K562 (cell line): ENCODE results near the gene LATS1. TPM values are rescaled to one million over a fixed set of nuclear protein-coding genes. Genes with fewer than 3 reads are reported as not detected.

Experiments used
- ETV5 ChIP-seq: sonication (generic); formaldehyde crosslinking; IDR thresholded peaks from 2 replicates; pipeline ENCODE4 v1.4.0; 2020; ENCODE audit warnings: low read depth, mild to moderate bottlenecking, missing genetic modification reagents
- KAT8 ChIP-seq: fragments of 450-650 bp; IDR thresholded peaks from 2 replicates; pipeline ENCODE4 v1.6.1; 2016; ENCODE audit warnings: low read depth, mild to moderate bottlenecking
- RBFOX2 ChIP-seq: fragments of 200-400 bp; formaldehyde crosslinking; IDR thresholded peaks from 2 replicates; pipeline ENCODE4 v1.6.1; 2017; ENCODE audit warnings: low read depth, mild to moderate bottlenecking, low read length, moderate library complexity
- ZNF780A ChIP-seq: fragments of 250-450 bp; sonication (Bioruptor Pico); IDR thresholded peaks from 2 replicates; pipeline ENCODE4 v1.5.0; 2021; ENCODE audit warnings: mild to moderate bottlenecking
- polyA plus RNA-seq, 8 experiments: library from polyadenylated mRNA; depleted of rRNA in 4 of 8; stranded (reverse) in 5 of 8; unstranded in 3 of 8; fragments of >200 nt; fragmentation: Nextera tagmentation in 2 of 8; fragmentation: Illumina TruSeq in 1 of 8; extraction: Ambion mirVana in 2 of 8; extraction: Trizol in 1 of 8; gene quantifications; 2 replicates each; pipeline versions ENCODE4 v1.2.1 to v1.2.3, GENCODE V29; 2011 to 2014; ENCODE audit warnings: inconsistent platforms in 1 of 8, missing spikeins in 1 of 8
- total RNA-seq, 7 experiments: library from RNA; depleted of rRNA in 6 of 7; stranded (reverse); fragments of >200 nt in 6 of 7; fragmentation: Illumina TruSeq in 2 of 7; extraction: Trizol in 2 of 7; gene quantifications; 2 replicates each; pipeline versions ENCODE4 v1.2.1 to v1.2.3, GENCODE V29; 2011 to 2021; ENCODE audit warnings: low replicate concordance in 1 of 7
- TF ChIP-seq, protein P1 (sequence below): fragments of 450-650 bp; IDR thresholded peaks from 2 replicates; pipeline ENCODE4 v1.6.1; 2016; ENCODE audit warnings: mild to moderate bottlenecking, moderate library complexity
- TF ChIP-seq, protein P2 (sequence below): fragments of 250-450 bp; sonication (Bioruptor Pico); IDR thresholded peaks from 2 replicates; pipeline ENCODE4 v1.5.0; 2021; ENCODE audit warnings: mild to moderate bottlenecking, moderate library complexity
- TF ChIP-seq, protein P3 (sequence below): fragments of 450-650 bp; IDR thresholded peaks from 2 replicates; pipeline ENCODE4 v1.6.1; 2017; ENCODE audit warnings: antibody characterized with exemption, mild to moderate bottlenecking

The LATS1 gene
- total and polyA plus RNA-seq, 9 of the 15 experiments (the other 6 are each of a cell fraction or from before 2014, with no cell fraction given), result 5.0 to 36.3 (median 18.4) TPM

DNA sequence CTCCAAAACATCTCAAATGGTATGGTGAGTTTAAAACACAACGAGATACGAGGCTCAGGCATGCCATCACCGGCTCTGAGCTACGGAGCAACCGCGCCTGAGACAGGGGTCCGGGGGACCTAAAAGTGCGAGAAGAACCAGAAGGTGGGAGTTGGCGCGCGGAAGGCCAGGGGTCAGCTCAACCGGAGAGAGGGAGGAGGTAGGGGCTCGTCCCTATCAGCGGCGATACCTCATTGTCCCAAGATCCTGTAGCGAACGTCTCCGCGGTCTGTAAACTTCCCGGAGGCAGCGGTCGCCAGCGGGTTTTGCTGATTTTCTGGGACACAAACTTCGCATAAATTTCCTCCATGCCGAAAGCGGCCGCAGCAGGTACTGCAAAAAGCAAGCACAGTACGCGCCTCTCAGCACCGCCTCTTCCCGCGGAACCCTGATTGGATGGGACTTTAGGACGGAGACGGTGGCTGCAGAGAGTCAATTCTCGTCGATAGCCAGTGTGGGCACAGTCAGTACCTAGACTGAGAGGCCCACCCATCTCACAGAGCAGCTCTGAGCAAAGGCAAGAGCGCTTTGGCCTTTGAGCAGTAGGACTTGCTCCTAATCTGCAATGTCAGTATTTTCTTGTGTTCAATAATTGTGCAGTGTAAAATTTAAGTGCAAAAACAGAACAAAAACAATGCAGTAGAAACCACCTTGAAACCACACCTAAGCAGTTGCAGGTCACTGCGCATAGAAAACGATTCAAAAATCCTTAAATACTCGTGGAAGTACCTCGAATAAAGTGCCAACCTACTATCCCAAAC lies 28.4 kb upstream of the LATS1 start, which contains the start of gene NUP43 (continued):
- TF ChIP-seq, protein P1, sequence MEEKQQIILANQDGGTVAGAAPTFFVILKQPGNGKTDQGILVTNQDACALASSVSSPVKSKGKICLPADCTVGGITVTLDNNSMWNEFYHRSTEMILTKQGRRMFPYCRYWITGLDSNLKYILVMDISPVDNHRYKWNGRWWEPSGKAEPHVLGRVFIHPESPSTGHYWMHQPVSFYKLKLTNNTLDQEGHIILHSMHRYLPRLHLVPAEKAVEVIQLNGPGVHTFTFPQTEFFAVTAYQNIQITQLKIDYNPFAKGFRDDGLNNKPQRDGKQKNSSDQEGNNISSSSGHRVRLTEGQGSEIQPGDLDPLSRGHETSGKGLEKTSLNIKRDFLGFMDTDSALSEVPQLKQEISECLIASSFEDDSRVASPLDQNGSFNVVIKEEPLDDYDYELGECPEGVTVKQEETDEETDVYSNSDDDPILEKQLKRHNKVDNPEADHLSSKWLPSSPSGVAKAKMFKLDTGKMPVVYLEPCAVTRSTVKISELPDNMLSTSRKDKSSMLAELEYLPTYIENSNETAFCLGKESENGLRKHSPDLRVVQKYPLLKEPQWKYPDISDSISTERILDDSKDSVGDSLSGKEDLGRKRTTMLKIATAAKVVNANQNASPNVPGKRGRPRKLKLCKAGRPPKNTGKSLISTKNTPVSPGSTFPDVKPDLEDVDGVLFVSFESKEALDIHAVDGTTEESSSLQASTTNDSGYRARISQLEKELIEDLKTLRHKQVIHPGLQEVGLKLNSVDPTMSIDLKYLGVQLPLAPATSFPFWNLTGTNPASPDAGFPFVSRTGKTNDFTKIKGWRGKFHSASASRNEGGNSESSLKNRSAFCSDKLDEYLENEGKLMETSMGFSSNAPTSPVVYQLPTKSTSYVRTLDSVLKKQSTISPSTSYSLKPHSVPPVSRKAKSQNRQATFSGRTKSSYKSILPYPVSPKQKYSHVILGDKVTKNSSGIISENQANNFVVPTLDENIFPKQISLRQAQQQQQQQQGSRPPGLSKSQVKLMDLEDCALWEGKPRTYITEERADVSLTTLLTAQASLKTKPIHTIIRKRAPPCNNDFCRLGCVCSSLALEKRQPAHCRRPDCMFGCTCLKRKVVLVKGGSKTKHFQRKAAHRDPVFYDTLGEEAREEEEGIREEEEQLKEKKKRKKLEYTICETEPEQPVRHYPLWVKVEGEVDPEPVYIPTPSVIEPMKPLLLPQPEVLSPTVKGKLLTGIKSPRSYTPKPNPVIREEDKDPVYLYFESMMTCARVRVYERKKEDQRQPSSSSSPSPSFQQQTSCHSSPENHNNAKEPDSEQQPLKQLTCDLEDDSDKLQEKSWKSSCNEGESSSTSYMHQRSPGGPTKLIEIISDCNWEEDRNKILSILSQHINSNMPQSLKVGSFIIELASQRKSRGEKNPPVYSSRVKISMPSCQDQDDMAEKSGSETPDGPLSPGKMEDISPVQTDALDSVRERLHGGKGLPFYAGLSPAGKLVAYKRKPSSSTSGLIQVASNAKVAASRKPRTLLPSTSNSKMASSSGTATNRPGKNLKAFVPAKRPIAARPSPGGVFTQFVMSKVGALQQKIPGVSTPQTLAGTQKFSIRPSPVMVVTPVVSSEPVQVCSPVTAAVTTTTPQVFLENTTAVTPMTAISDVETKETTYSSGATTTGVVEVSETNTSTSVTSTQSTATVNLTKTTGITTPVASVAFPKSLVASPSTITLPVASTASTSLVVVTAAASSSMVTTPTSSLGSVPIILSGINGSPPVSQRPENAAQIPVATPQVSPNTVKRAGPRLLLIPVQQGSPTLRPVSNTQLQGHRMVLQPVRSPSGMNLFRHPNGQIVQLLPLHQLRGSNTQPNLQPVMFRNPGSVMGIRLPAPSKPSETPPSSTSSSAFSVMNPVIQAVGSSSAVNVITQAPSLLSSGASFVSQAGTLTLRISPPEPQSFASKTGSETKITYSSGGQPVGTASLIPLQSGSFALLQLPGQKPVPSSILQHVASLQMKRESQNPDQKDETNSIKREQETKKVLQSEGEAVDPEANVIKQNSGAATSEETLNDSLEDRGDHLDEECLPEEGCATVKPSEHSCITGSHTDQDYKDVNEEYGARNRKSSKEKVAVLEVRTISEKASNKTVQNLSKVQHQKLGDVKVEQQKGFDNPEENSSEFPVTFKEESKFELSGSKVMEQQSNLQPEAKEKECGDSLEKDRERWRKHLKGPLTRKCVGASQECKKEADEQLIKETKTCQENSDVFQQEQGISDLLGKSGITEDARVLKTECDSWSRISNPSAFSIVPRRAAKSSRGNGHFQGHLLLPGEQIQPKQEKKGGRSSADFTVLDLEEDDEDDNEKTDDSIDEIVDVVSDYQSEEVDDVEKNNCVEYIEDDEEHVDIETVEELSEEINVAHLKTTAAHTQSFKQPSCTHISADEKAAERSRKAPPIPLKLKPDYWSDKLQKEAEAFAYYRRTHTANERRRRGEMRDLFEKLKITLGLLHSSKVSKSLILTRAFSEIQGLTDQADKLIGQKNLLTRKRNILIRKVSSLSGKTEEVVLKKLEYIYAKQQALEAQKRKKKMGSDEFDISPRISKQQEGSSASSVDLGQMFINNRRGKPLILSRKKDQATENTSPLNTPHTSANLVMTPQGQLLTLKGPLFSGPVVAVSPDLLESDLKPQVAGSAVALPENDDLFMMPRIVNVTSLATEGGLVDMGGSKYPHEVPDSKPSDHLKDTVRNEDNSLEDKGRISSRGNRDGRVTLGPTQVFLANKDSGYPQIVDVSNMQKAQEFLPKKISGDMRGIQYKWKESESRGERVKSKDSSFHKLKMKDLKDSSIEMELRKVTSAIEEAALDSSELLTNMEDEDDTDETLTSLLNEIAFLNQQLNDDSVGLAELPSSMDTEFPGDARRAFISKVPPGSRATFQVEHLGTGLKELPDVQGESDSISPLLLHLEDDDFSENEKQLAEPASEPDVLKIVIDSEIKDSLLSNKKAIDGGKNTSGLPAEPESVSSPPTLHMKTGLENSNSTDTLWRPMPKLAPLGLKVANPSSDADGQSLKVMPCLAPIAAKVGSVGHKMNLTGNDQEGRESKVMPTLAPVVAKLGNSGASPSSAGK, result peak; percentile 64
- TF ChIP-seq, protein P2, sequence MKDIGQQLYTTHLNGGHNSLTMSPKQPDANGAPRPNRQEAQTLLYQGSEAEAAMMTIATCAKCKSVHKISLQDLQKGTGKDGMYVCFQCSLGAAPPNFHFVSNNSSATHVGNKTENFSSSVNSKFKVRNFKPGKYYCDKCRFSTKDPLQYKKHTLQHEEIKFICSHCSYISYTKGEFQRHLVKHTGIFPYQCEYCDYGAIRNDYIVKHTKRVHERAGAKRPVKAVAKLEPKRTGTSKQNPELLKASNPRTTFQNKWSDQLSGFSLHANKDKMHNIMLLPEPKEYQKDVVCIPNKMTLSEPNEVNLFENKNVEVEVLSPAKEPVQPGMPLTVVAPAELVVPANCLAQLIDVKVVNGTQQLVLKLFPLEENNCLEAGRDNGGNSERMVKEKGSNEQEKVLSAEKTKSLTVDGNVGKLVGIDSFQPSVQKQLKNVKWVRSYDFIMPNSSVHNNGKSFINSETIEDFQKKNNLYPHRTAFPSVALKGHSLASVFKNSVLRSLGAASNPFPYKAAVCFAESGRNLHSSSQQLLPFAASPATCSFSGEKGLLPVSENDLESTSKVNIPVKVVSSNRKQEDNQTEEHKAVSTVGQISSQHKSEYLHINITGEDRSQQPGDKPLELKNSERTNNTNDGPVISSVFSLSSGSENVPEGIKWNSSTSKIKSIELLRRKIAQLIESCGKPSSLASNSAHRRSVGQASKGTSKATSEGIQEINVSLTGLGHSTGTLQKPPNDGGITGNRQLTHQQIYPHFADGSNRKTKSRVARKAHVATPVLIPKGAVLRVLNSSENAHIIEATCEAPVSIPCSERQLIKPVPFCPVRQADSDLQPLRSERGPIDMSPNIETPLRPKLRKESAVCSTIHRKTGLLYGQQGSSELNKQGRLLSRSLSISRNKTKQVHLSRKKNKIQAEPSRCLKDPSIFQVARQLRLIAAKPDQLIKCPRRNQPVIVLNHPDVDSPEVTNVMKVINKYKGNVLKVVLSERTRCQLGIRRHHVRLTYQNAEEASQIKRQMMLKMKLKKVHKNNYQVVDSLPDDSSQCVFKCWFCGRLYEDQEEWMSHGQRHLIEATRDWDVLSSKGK (CRISPR knock-in tag), result no peak
- peak; percentile 85 for TF ChIP-seq RBFOX2
- no peak for TF ChIP-seq KAT8
- TF ChIP-seq, protein P3, sequence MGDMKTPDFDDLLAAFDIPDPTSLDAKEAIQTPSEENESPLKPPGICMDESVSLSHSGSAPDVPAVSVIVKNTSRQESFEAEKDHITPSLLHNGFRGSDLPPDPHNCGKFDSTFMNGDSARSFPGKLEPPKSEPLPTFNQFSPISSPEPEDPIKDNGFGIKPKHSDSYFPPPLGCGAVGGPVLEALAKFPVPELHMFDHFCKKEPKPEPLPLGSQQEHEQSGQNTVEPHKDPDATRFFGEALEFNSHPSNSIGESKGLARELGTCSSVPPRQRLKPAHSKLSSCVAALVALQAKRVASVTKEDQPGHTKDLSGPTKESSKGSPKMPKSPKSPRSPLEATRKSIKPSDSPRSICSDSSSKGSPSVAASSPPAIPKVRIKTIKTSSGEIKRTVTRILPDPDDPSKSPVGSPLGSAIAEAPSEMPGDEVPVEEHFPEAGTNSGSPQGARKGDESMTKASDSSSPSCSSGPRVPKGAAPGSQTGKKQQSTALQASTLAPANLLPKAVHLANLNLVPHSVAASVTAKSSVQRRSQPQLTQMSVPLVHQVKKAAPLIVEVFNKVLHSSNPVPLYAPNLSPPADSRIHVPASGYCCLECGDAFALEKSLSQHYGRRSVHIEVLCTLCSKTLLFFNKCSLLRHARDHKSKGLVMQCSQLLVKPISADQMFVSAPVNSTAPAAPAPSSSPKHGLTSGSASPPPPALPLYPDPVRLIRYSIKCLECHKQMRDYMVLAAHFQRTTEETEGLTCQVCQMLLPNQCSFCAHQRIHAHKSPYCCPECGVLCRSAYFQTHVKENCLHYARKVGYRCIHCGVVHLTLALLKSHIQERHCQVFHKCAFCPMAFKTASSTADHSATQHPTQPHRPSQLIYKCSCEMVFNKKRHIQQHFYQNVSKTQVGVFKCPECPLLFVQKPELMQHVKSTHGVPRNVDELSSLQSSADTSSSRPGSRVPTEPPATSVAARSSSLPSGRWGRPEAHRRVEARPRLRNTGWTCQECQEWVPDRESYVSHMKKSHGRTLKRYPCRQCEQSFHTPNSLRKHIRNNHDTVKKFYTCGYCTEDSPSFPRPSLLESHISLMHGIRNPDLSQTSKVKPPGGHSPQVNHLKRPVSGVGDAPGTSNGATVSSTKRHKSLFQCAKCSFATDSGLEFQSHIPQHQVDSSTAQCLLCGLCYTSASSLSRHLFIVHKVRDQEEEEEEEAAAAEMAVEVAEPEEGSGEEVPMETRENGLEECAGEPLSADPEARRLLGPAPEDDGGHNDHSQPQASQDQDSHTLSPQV, result peak; percentile 64
- no peak for TF ChIP-seq ZNF780A
- no peak; the same call in 1 of the 2 replicates for TF ChIP-seq ETV5 (CRISPR knock-in tag)
